ENCODE results near the gene PSD2.

- no peak for TF ChIP-seq POLR2AphosphoS5 (IDR thresholded peaks at IDR 0.05; ENCODE audit: borderline replicate concordance, low read depth, low read length)
- no peak for TF ChIP-seq FOXP2 (optimal IDR thresholded peaks at IDR 0.05; ENCODE audit: control extremely low read depth, extremely low read length, insufficient read depth)
- no peak for TF ChIP-seq EZH2 (IDR thresholded peaks at IDR 0.05)
Observed at GRCh38 chr5:139772089-139772791, 23.4 kb upstream of the PSD2 start.

All from SK-N-MC (cell line).